ENCODE results near the gene PSMD6. TPM values are rescaled to one million over a fixed set of nuclear protein-coding genes. Genes with fewer than 3 reads are reported as not detected.

The PSMD6 gene
- total RNA-seq (10 to 100 TPM; 30.8 to 60.7 (median 55.7) TPM), polyA plus RNA-seq (10 to 100 TPM; 51.0 to 68.6 TPM)
- long read RNA-seq, donor 1, full-length matches to known transcripts, result 304 of 325 reads
- long read RNA-seq, donor 1, partial matches to known transcripts, result 8 of 325 reads
- long read RNA-seq, donor 1, other reads (novel, unspliced or antisense), result 13 of 325 reads
- long read RNA-seq, donor 2, full-length matches to known transcripts, result 92 of 97 reads
- long read RNA-seq, donor 2, partial matches to known transcripts, result 5 of 97 reads
- long read RNA-seq, donor 2, other reads (novel, unspliced or antisense), result 0 of 97 reads
- long read RNA-seq, donor 3, transcript PSMD6-201 (8 exons, 1,430 nt), result major isoform, 80 of 89 reads
- long read RNA-seq, donor 3, partial matches to known transcripts, result 0 of 89 reads
- long read RNA-seq, donor 3, other reads (novel, unspliced or antisense), result 4 of 89 reads

DNA sequence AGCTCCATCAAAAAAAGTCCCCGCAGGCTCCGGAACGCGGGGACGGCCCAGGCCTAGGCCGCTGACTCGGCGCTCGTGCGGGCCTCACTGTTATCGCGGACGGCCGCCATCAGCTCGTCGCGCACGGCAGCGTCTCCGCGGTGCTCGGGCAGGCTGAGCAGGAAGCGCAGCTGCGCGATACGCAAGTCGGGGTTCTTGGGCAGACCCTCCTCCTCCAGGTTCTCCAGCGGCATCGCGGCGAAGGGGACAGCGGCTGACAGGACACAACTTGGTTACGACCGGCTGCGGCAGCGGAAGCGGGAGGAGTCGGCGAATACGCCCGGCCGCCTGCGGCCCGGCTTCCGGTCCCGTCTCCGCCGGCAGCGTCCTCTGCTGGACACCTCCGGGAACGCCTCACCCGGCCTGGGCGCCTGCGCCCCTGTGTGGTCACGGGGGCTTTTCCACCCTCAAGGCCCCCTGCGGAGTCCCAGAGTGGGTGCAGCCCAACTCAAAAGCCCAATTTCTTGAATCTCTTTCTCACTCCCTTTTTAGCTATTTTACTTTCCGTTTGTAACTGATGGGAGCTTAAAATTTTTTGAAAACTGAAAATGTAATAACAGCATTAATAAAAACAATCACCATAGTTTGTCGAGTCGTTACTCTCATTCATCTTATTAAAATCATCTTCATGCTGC, at the start of gene PSMD6:
Gene PSMD6, minus strand, starts transcription at position 308 of the 674 bp plus-strand sequence. Its CDS starts 75 bp downstream, at position 233.
- WGBS, 3 donors, result 1 to 2% (median 1%) methylated on average over 49 to 59 of the region's 59 CpGs
- TF ChIP-seq EP300 (IDR thresholded peaks at IDR 0.05) (no peak), POLR2A (IDR thresholded peaks at IDR 0.05) (peak; percentile 40)
- TF ChIP-seq, protein P1, sequence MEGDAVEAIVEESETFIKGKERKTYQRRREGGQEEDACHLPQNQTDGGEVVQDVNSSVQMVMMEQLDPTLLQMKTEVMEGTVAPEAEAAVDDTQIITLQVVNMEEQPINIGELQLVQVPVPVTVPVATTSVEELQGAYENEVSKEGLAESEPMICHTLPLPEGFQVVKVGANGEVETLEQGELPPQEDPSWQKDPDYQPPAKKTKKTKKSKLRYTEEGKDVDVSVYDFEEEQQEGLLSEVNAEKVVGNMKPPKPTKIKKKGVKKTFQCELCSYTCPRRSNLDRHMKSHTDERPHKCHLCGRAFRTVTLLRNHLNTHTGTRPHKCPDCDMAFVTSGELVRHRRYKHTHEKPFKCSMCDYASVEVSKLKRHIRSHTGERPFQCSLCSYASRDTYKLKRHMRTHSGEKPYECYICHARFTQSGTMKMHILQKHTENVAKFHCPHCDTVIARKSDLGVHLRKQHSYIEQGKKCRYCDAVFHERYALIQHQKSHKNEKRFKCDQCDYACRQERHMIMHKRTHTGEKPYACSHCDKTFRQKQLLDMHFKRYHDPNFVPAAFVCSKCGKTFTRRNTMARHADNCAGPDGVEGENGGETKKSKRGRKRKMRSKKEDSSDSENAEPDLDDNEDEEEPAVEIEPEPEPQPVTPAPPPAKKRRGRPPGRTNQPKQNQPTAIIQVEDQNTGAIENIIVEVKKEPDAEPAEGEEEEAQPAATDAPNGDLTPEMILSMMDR (IDR thresholded peaks at IDR 0.05), result peak; percentile 95 to 99 (median 99)
- Histone ChIP-seq H3K27me3 (no peaks in the 10 kb centered on the region), H3K27ac (peak within 1 kb of the TSS; percentile 40 to 54), H3K9me3 (no peaks in the 10 kb centered on the region), H3K4me1 (ENCODE audit: insufficient read depth) (peaks cover 5% of the 10 kb centered on the region), H3K36me3 (no peaks in the 10 kb centered on the region), H3K4me3 (peak within 1 kb of the TSS; percentile 85)
- DNase-seq, result peak; percentile 85 to 95 (median 89)
- intact Hi-C loops (cut with DNase I), result no loop called here

- no peak overlapping the region for H3K27ac ChIP-seq
- 80 to 89% (median 85%) methylated on average over 2 of the region's 2 CpGs for WGBS, 3 donors
- no peaks in the 10 kb centered on the region for H3K27me3 ChIP-seq
- DNase-seq, result no peak
- TF ChIP-seq EP300 (IDR thresholded peaks at IDR 0.05) (no peak), POLR2A (IDR thresholded peaks at IDR 0.05) (no peak)
- TF ChIP-seq, protein P1 (IDR thresholded peaks at IDR 0.05), result no peak
- peaks cover 3% of the 10 kb centered on the region for H3K4me1 ChIP-seq (ENCODE audit: insufficient read depth)
- intact Hi-C loops (cut with DNase I), result no loop called here
- no peaks in the 10 kb centered on the region for H3K36me3 ChIP-seq
- H3K9me3 ChIP-seq, result no peaks in the 10 kb centered on the region
- H3K4me3 ChIP-seq, result no peak overlapping the region
Measured at GRCh38 chr3:64072126-64072525, 48.8 kb upstream of the PSMD6 start.

DNA sequence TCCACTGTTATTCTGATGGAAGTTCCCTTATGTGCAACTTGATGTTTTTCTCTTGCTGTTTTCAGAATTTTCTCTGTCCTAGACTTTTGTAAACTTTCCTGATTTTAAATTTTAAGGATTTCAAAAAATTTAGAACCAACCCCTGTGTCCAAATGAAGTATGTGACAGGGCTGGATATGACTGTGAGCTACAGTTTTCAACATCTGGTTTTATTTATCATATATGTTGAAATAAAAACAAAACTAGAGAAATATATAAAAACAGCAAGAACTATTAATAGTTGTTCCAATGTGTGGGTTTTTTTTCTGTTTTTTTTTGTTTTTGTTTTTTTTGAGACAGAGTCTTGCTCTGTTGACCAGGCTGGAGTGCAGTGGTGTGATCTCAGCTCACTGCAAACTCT, 47.4 kb upstream of the PSMD6 start:
- Histone ChIP-seq H3K27me3 (no peaks in the 10 kb centered on the region), H3K36me3 (no peaks in the 10 kb centered on the region), H3K9me3 (no peaks in the 10 kb centered on the region), H3K4me1 (ENCODE audit: insufficient read depth) (peaks cover 3% of the 10 kb centered on the region), H3K4me3 (no peak overlapping the region), H3K27ac (no peak overlapping the region)
- no peak for DNase-seq
- intact Hi-C loops (cut with DNase I), result no loop called here
- TF ChIP-seq, protein P1 (IDR thresholded peaks at IDR 0.05), result no peak
- TF ChIP-seq EP300 (IDR thresholded peaks at IDR 0.05), result no peak

DNA sequence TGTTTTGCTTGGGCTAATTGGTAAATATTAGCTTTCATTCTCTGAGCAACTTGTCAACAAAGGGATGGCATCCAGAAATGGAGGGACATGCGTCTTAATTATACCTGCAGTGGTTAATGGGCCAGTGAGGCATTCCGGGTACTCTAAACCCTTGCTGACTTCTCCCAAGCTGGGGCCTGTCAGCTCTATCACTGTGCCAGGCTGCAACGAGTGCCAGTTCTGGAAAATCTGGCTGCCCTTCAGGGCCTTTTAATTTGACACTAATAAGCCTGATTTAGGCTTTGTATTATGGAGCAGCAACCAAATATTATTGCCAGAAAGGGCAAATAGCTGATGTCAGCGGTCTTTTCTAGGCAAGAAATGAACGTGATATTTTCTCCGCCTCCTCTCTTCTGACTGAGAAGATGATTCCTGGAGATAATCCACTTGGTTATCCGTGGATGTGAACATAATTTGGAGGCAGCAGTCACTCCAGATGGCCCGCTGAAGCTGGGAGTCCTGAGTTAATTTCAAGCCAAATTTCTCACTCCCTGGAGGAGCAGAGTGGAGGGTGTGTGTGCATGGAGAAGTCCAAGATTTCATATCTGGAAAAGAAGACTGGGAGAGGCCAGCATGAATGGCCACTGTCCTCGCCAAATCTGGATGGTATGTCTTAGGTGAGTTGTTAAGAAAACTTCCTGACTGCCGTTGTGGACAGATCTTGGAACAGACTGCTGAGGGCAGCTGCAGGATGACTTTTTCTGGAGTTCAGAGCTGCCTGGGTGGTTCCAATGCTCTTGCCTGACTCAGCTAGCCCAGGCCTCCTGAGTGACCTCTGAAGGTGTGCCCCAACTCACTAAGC, 44.4 kb upstream of the PSMD6 start:
- Histone ChIP-seq H3K27me3 (no peaks in the 10 kb centered on the region), H3K36me3 (no peaks in the 10 kb centered on the region), H3K27ac (no peak overlapping the region), H3K9me3 (no peaks in the 10 kb centered on the region), H3K4me3 (no peak overlapping the region), H3K4me1 (ENCODE audit: insufficient read depth) (no peaks in the 10 kb centered on the region)
- TF ChIP-seq POLR2A (IDR thresholded peaks at IDR 0.05) (no peak), EP300 (IDR thresholded peaks at IDR 0.05) (no peak)
- no peak for DNase-seq
- 58 to 66% (median 63%) methylated on average over 10 of the region's 10 CpGs for WGBS, 3 donors
- intact Hi-C loops (cut with DNase I), result no loop called here

Measured in ovary (tissue), 10 donors.